HG03064 (cell line): ENCODE data around the gene PKNOX2.

Source experiments
- ATAC-seq: cut with Tn5 transposase; IDR thresholded peaks from one replicate; pipeline ENCODE4 v1.9.1; 2021; ENCODE audit warnings: low read depth; ENCODE audit not compliant: unreplicated experiment

Gene PKNOX2

DNA sequence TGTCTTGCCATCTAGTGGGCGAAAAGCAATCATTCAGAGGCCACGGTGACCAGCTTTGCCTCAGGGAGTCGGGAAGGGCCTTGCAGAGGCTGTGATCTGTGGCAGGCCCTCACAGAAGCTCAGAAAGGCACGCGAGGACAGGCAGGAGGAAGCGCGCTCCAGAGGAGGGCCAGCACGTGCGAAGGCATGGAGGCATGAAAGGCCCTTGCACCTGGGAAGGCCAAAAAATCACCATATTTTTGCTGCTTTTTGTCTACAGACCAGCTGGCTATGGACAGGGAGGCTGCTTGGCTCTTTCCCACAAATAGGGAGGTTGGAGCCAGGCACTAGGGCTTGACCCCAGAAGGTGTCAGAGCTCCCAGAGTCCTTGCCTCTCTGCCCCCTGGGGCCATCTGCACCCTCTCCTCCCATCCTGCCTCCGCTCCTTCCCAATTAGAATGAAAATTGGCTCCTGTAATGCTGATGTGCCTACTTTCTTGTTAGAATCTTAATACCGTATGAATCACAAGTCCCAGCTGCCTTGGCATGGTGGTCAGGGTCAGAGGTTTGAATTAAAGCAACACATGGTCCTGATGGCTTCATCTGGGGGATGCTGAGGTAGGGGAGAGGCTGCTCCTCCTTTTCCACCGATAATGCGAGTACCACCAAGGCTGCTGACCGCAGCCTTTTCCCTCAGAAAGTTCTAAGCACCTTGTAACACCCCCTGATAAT lies 262.4 kb downstream of the PKNOX2 start:
- ATAC-seq, result no peak

DNA sequence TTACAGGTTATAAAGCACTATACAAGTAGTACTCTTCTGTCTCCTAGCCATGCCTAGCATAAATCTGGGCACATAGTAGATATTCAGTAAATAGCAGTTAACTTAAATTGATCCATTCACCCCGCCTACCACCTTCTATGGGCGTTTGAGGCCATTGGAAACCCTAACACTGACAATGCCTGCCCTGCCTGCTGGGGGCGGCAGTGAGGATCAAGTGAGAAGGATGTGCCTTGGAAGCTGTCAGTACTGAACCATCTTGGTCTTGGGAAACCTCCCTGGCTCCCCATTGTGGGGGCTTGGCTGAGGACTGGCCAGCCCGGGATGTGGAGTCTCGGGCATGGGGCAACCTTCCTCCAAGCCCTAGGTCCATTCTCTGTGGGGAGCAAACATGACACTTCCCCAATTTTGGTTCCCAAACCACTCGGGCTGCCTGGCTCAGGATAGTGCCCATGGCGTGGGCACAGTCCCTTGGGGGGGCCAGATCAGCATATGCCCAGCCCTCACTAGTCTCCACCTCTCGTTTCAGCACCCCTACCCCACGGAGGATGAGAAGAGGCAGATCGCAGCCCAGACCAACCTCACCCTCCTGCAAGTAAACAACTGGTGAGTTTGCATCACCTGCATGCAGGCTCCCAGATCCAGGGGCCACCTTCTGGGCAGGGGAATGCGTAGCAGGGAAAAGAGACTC lies 264.1 kb downstream of the PKNOX2 start:
- no peak for ATAC-seq

DNA sequence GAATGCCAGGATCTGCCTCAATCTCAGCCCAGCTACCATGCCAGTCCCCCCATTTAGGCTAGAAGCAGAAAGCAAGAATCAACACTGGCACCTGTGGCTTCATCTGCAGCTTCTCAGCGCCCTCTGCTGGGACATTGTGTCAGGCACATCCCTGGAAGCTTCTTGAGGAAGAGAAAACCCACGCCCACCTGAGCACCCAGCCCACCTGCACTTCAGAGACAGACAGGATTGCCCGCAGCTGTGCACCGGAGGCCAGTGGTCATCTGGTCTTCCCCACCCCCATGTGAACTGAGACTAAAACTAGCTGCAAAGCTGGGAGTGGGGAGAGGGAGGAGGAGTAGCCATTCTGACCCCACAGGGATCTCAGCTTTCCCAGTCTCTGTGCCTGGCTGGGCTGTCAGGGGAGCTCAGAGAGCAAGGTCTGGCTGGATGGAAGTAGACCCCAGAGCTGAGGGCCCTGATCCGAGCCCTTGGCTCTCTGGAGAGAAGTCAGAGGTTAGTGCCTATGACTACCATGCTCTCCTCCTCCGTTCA lies 264.7 kb downstream of the PKNOX2 start:
- ATAC-seq, result no peak

DNA sequence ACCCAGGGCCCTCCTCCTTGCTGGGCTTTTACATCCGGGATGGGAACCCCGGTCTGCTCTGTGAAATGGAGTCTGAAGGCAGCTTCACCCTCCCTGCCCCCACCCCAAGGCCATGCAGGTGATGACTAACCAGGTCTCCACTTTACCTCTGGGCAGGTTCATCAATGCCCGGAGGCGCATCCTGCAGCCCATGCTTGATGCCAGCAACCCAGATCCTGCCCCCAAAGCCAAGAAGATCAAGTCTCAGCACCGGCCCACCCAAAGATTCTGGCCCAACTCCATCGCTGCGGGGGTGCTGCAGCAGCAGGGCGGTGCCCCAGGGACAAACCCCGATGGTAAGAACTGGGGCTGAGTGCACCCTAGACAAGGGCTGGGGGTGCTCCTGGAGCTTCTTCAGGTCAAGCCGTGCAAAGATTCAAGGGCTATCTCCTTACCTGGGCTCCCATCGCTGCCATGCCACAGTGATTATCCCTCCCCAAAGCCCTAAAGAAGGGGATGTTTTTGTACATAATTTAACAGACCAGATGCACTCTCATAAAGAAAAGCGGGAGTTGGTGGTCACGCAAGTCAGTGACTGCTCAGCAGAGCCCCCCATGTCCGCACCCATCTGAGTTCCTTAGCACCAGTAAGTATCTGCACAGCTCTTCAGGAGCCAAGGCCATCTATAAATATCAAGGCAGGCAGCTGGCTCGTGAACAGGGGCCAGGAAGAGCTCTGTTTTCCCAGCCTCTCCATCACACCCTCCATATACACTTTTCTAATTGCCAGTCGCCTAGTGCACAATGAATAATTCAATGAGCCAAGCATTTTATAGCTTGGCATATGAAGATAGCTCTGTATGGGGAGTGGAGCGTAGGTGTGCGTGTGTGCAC lies 265.5 kb downstream of the PKNOX2 start:
- ATAC-seq, result no peak

DNA sequence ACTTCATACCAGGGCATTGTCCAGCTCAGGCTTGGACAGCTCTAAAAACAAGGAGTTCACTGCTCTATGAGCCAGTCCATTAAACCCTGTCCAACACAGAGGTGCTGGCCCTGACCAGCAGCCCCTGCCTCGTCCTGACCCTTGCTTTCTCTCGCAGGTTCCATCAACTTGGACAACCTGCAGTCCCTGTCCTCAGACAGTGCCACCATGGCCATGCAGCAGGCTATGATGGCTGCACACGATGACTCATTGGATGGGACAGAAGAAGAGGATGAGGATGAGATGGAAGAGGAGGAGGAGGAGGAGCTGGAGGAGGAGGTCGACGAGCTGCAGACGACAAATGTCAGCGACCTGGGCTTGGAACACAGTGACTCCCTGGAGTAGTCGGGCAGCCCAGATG lies 266.5 kb downstream of the PKNOX2 start:
- no peak for ATAC-seq

DNA sequence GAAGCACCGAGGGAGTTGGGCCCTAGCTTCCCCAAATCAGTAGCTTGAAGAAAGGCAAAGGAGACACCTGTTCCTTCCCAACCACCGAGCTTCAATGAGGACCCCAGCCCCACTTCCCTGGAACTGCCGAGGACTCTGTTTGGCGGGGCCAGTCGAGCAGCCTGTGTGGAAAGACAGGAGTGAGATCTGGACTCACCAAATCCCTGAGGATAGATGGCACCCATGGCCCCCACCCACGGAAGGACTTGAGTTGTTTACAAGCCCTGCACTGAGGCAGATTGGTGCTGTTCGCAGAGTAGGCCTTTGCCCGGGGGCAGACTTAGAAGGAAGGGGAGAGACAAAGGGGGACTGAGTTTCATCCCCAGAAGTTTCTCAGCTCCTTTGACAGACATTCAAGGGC lies 266.9 kb downstream of the PKNOX2 start:
- ATAC-seq, result no peak

DNA sequence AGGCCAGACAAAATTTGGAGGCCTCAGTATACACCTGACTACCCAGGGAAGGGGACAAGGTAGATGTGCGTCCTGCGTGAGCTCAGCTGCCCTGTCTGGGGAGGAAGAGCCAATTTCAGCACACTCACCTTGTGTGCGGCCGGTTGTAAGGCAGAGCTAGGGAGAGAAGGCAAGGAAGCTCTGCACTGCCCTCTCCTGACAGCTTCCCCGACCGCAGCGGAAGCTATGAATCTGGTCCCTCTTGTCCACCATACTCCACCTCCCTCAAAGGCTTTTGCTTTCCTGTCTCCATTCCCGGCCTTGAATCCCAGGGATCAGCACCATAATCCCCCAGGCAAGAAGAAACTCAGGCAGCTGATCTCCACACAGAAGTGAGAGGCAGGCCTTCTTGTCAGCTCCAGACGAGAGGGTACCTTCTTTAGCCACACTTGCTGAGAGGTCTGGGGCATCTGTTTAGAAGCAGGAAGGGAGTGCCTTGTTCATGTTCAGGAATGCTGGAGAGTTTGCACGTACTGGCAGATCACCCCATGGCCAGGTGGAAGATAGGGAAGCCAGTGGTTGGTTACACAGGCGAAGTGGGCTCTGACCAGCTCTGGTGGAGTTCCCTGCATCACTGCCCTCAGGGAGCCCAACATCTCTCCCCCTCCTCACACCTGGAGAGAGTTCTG lies 269.0 kb downstream of the PKNOX2 start:
- ATAC-seq, result no peak

DNA sequence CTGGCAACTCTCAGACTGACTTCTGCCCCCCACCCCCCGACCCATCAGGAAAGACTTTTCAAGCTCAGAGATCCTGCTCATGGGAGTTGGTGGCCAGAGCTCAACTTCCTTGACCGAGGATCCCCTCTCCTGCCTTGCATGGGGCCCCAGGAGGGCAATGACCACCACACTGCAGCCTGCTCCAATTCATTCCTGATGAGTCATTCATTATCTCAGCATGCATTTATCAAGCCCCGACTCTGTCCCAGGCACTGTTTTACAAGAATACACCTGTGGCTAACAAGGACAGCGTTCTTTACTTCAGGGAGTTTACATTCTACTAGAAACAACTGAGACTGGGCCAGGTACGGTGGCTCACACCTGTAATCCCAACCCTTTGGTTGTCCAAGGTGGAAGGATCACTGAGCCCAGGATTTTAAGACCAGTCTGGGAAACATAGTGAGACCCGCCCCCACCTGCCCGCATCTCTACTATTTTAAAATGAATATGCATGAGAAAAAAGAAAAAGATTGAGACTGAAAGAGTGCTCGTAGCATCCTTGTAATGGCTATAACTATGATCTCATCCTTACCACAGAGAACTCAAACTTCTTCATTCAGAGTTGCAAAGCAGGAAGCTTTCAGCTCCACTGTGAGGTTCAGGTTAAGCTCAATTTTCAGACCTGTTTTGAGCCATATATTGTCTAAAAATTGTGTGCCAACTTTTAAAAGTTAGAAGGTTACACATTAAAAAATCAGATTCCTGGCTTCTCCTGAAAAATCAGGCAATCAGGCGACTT lies 271.1 kb downstream of the PKNOX2 start:
- no peak for ATAC-seq

DNA sequence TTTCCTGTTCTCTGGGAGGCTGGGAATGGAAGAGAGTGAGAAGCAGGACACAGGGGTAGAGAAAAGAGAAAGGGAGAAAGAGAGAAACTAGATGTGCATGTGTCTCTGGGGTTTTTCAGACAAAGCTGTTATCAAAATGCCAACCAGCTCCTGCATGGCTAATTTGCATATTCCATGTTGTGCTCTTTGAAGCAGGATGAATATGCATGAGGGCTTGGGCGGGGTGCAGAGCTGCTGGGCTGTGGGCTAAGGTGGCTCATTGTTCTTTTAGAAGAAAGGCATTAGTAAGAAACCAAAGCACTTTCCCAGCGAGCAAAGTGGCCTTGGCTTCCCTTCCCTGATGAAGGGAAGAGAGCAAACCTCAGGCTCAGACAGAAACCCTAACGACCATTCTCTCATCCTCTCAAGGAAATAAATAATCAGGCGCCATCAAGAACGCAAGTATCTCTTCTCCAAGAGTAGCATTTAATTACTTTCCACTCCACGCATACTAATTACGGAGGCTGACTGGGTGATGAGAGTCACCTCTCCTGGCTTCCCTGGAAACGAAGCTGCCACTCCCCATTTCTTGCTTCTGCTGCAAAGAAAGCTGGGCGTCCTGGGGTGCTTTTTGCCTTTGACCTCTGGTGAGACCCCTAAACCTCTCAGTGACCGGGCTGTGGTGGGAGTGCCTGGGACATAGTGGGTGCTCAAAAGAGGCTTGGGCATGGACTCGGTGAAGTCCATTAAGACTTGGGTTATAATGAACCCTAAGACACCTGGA lies 277.3 kb downstream of the PKNOX2 start:
- ATAC-seq, result no peak

DNA sequence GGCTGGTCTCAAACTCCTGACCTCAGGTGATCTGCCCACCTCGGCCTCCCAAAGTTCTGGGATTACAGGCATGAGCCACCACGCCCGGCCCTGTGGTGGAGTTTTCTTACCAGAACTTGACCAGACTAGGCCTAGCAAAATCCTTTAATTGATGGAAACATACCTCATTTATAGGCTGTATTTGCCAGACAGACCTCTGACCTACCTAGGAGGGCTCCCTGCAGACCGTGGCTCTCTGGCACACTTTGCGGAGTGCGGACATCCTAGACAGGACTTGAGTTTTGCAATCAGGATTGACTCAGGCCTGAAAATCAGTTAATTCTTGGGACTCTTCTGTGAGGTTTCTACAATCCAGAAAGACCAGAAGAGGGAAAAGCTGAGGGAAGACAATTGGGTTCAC lies 278.4 kb downstream of the PKNOX2 start:
- no peak for ATAC-seq

DNA sequence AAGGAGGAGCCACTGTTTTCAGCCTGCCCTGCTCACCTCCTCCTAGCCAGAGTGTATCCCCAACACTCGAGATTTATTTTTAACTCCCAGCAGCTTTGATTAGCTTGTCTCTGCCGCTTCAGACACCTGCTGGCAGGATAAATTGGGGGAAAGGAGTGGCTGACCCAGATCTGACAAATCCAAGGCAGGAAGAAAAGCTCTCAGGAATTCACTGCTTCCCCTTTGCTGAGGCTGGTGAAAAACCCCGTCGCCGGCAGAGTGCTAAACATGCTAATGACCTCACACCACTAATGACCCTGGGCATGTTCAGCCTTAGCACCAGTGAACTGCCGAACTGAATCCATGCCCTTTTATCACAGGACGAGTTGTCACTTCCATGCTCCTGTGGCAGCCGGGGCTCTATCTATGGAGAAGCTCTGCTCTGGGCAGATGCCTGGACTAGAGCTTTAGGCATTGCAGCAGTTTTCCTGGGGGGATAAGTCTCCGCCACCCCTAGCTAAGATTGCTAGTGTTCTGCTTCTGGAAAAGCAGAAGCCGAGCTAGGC lies 279.3 kb downstream of the PKNOX2 start:
- ATAC-seq, result no peak

DNA sequence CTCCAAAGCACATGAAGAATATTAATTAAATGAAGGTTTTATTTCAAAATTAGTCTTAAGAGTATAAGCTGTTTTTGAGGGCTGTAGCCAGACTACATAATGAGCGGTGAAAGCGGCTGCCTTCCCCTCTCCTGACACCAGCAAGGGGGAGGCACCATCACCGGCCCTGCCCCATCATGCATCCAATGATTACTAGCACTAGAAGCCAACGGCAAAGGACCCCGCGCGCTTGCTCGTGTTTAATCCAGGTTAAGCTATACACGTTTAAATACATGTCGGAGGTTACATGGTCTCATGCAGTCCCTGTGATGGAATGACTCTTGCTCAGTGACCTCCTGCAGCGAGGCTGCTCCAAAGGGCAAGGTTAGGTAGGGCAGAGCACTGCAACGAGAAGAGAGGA lies 281.2 kb downstream of the PKNOX2 start:
- ATAC-seq, result no peak

DNA sequence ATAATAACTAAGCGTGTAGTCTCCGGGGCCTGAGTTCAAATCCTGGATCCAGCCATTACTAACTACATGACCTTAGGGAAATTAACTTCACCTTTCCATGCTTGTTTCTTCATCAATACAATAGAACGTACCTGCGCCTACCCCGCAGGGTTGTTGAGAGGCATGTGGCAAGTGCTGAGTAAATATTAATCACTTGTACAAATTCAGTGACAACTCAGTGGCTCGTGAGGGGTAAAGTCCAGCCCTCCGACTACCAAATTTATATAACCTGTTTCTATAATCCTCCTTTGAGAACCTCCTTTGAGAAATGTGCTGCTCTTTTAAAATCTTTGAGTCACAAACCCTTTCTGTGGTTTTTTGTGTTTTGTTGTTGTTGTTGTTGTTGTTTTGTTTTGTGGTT lies 281.7 kb downstream of the PKNOX2 start:
- no peak for ATAC-seq

DNA sequence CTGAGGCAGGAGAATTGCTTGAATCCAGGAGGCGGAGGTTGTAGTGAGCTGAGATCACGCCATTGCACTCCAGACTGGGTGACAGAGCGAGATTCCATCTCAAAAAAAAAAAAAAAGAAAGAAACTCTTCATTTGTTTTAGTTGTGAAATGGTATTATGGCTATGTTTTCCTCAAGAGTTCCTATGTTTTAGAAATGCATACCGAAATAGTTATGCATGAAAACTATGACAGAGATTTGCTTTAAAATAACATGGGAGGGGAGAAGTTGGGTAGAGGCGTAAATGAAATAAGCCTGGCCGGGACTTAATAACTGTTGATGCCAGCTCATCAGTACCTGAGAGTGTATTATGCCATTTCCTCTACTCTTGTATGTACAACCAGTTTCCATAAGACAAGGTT lies 283.2 kb downstream of the PKNOX2 start:
- no peak for ATAC-seq

DNA sequence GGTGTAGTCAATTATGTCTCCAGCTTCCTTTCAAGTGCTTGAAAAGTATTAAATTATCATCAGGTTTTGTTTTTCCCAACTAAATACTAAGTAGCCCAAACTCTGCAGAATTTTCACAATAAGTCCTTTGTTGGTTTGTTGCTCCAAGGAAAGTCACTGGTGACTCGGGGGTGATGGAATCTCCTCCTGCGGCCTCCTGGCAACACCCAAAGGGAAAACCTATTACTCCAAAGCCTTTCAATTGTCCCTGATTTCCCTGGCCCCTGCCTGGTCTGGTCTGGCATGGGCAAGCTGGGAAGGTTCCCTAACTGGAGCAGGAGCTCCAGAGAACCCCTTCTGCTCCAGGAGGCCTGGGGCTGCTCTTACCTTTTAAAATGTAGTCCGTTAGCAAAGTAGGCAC lies 283.6 kb downstream of the PKNOX2 start:
- no peak for ATAC-seq

DNA sequence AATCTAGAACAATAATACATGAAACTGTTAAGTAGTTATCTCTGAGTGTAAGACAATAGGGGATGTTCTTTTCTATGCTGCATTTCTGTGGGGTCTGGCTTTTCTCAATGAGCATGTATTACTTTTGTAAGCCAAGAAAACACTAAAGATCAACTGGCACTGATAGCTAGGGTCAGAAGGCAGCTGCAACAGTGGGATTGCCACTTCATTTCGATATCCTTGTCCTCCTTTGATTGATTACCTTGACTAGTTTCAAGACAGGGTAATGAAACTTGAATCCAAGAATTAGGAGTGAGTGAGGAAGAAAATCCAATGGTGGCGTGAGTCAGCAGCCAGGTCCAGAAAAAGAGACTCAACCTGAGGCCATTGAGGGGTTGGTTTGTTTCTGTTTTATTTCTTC lies 285.0 kb downstream of the PKNOX2 start:
- ATAC-seq, result no peak

DNA sequence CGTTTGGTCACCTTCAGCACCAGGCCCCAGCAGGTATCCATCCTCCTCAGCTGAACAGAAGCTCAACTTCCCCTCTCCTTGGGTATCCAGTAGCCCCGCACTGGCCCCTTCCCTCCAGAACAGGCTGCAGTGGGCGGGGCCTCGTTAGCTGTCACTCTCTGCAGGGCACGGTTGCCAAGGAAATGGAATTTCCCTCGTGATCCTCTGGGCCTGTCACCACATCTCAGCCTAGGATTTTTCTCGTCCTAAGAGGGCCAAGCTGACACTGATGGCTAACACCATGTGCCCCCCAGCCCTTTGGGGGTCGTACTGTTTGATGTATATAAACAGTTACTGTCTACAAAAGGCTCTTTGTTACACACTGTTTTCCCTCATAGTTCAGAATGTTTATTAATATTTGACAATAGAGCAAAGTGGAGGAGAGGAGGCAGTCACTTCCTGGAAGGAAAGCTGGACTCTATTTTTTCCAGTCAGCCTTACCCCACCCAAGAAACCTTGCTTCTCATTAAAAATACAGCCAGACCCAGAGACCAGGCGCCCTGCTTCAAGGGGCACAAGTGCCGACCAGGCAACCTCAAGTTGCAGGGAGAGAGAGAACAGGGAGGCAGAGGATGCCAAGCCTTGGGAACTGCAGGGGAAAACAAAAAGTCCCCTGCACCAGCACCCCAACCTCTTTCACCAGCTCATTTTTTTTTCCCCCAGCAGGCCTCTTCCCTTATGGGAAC lies 287.0 kb downstream of the PKNOX2 start:
- ATAC-seq, result no peak

DNA sequence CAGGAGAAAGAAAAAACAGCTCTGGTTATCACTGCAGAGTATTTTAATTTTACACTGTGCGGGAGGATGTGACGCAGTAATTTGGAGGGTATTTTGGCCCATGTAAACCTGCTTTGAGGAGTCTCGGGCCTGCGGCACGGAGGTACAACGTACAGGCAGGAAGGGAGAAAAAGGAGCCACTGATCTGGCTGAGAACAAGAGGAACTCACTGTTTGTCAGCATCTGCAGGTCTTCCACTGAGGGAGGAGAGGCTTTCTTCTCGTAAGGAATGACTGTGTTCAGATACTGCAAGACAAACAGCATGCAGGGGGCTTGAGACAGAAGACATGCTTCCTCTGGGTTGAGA lies 287.5 kb downstream of the PKNOX2 start:
- no peak for ATAC-seq
